Measurements from ENCODE around the gene SPACA9. TPM values are rescaled to one million over a fixed set of nuclear protein-coding genes. Genes with fewer than 3 reads are reported as not detected.

SPACA9 gene
- total RNA-seq = 10 to 100 TPM in 1 of 4 donors, 1 to 10 TPM in 3; 8.7 to 10.3 (median 9.9) TPM

DNA sequence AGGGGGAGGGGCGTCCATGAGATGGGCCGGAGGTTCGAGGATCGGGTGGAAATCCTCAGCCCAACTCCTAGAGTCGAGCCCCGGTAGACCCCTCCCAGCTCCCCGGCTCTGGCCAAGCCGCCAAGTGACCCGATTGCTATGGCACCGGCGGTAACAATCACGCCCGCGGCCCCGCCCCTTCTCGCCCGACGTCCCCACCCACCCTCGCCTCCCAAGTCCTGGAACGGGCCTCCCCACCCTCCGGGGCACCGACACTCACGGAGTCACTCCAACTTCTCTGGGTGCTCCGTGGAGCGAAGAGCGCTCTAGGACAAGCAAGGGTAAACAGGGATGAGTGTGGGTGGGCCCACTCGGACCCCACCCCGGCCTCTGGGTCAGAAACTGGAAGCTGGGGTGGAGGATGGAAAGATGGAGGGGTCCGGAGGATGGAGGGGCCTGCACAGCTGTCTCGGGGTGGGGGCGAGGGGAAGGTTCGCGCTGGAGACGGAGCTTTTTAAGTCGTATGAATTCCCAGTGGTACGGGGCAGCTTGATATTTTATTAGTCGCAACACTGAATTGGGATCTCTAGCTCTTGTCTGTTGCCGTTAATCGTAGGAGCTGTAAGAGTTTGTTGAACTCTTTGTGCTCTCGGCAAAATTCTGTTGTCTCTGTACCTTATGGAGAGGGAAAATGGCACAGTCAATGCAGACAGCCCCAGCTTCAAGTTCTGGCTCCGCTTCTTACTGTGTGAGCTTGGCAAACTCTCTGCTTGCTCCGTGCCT lies at the start of gene SPACA9:
Gene SPACA9, plus strand, starts transcription at position 204 of the 762 bp plus-strand sequence. CDS start 5,050 bp downstream, outside the sequence.
- H3K36me3 ChIP-seq = peaks cover under 1% of the 10 kb centered on the region
- TF ChIP-seq CTCF (IDR thresholded peaks at IDR 0.05) = no peak
- TF ChIP-seq POLR2AphosphoS5 (IDR thresholded peaks at IDR 0.05) = no peak
- no peak for TF ChIP-seq POLR2A (IDR thresholded peaks at IDR 0.05)
- TF ChIP-seq EP300 (IDR thresholded peaks at IDR 0.05) = no peak
- DNase-seq (ENCODE audit: low spot score in 2 of 2) = peak; percentile 92 to 94

GRCh38 chr9:132832171-132832881 lies 46.4 kb upstream of the SPACA9 start:
- H3K4me3 ChIP-seq = no peak overlapping the region
- H3K9me3 ChIP-seq = no peaks in the 10 kb centered on the region
- no peak for DNase-seq (ENCODE audit: low spot score in 2 of 2)
- H3K27ac ChIP-seq = no peak overlapping the region
- peaks cover 5% of the 10 kb centered on the region for H3K4me1 ChIP-seq
- WGBS = 83% methylated on average over 9 of the region's 9 CpGs
- TF ChIP-seq CTCF (IDR thresholded peaks at IDR 0.05) (no peak), POLR2A (IDR thresholded peaks at IDR 0.05) (no peak), POLR2AphosphoS5 (IDR thresholded peaks at IDR 0.05) (no peak)
- no peaks in the 10 kb centered on the region for H3K27me3 ChIP-seq
- H3K36me3 ChIP-seq = no peaks in the 10 kb centered on the region

More for the DNA sequence above, at the start of gene SPACA9:
- whole genome bisulfite sequencing = 15% methylated on average over 42 of the region's 42 CpGs
- no peaks in the 10 kb centered on the region for H3K9me3 ChIP-seq
- H3K27me3 ChIP-seq = no peaks in the 10 kb centered on the region
- peaks cover 32% of the 10 kb centered on the region for H3K4me1 ChIP-seq
- peak within 1 kb of the TSS; percentile 93 for H3K27ac ChIP-seq
- peak within 1 kb of the TSS; percentile 94 for H3K4me3 ChIP-seq

- H3K4me3 ChIP-seq = no peak overlapping the region
- H3K27me3 ChIP-seq = no peaks in the 10 kb centered on the region
- WGBS = 53% methylated on average over 24 of the region's 24 CpGs
- TF ChIP-seq EP300 (IDR thresholded peaks at IDR 0.05) (no peak), POLR2A (IDR thresholded peaks at IDR 0.05) (no peak), POLR2AphosphoS5 (IDR thresholded peaks at IDR 0.05) (no peak), CTCF (IDR thresholded peaks at IDR 0.05) (no peak)
- peaks cover 5% of the 10 kb centered on the region for H3K4me1 ChIP-seq
- no peaks in the 10 kb centered on the region for H3K9me3 ChIP-seq
- no peak overlapping the region for H3K27ac ChIP-seq
- H3K36me3 ChIP-seq = no peaks in the 10 kb centered on the region
- DNase-seq (ENCODE audit: low spot score in 2 of 2) = no peak
Measured at GRCh38 chr9:132833550-132834121, 45.1 kb upstream of the SPACA9 start.

DNA sequence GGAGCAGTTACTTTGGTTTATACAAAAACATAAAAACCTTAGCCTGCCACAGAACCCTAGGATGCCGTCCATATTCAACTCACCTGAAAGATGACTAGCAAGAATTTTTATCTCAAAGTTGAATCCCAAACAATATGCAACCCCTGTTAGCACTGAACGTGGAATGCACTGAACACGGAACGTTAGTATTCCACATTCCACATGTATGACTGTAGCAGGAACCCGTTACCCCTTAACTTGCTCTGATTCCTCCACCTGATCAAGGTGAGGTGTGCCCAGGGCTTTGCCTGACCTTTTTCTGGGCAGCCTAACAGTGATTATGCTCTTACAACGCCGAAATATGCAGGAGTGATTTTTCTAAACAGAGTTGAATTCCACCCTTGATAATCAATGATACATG lies 44.4 kb upstream of the SPACA9 start:
- WGBS = 84% methylated on average over 7 of the region's 7 CpGs

More for the DNA sequence above, 44.4 kb upstream of the SPACA9 start:
- Histone ChIP-seq H3K4me3 (no peak overlapping the region), H3K4me1 (peaks cover 5% of the 10 kb centered on the region), H3K27me3 (no peaks in the 10 kb centered on the region), H3K27ac (no peak overlapping the region), H3K9me3 (no peaks in the 10 kb centered on the region), H3K36me3 (no peaks in the 10 kb centered on the region)
- no peak for DNase-seq (ENCODE audit: low spot score in 2 of 2)
- TF ChIP-seq EP300 (IDR thresholded peaks at IDR 0.05) = no peak
- no peak for TF ChIP-seq CTCF (IDR thresholded peaks at IDR 0.05)
- TF ChIP-seq POLR2A (IDR thresholded peaks at IDR 0.05) = no peak
- no peak for TF ChIP-seq POLR2AphosphoS5 (IDR thresholded peaks at IDR 0.05)

Measured in suprapubic skin (tissue), 4 donors.